ENCODE data around the gene DNAH3.
"Not testable (repeated sequence)": the region's sequence is repeated elsewhere in the genome, so short reads cannot be mapped to it uniquely, and the experiment has no call there.

Gene DNAH3

GRCh38 chr16:20931066-20931600 is 219.5 kb downstream of the DNAH3 start:
- no peak for DNase-seq

GRCh38 chr16:20930365-20930690 is 220.3 kb downstream of the DNAH3 start:
- DNase-seq: no peak

GRCh38 chr16:20929676-20930364 is 220.8 kb downstream of the DNAH3 start:
- not testable (repeated sequence) for DNase-seq

- DNase-seq: no peak
Measured at GRCh38 chr16:20928774-20929411, 221.8 kb downstream of the DNAH3 start.

GRCh38 chr16:20925751-20926150 is 224.9 kb downstream of the DNAH3 start:
- DNase-seq: no peak

GRCh38 chr16:20923876-20924275 is 226.8 kb downstream of the DNAH3 start:
- DNase-seq: no peak

GRCh38 chr16:20920799-20921198 is 229.8 kb downstream of the DNAH3 start:
- DNase-seq: no peak

GRCh38 chr16:20920091-20920490 is 230.6 kb downstream of the DNAH3 start:
- no peak for DNase-seq

- DNase-seq: no peak
Measured at GRCh38 chr16:20918486-20919239, 232.0 kb downstream of the DNAH3 start.

- DNase-seq: no peak
Measured at GRCh38 chr16:20916942-20917341, 233.7 kb downstream of the DNAH3 start.

- DNase-seq: no peak
Measured at GRCh38 chr16:20916289-20916688, 234.4 kb downstream of the DNAH3 start.

- DNase-seq: no peak
Measured at GRCh38 chr16:20911361-20911760, 239.3 kb downstream of the DNAH3 start.

- no peak for DNase-seq
Measured at GRCh38 chr16:20910781-20911321, 239.8 kb downstream of the DNAH3 start.

GRCh38 chr16:20906341-20907255 is 244.0 kb downstream of the DNAH3 start:
- no peak for DNase-seq

- DNase-seq: no peak
Measured at GRCh38 chr16:20905576-20905975, 245.1 kb downstream of the DNAH3 start.

GRCh38 chr16:20904507-20905081 is 246.1 kb downstream of the DNAH3 start:
- peak; percentile 17 for DNase-seq

GRCh38 chr16:20903899-20904506 is 246.6 kb downstream of the DNAH3 start:
- no peak for DNase-seq

- DNase-seq: no peak
Measured at GRCh38 chr16:20903116-20903898, 247.3 kb downstream of the DNAH3 start.

GRCh38 chr16:20902426-20902825 is 248.2 kb downstream of the DNAH3 start:
- DNase-seq: no peak

GRCh38 chr16:20901436-20902112 is 249.1 kb downstream of the DNAH3 start:
- DNase-seq: peak; percentile 11

Measured in activated T-cell treated with anti-CD3 and anti-CD28 coated beads for 4 hours (primary cell).